Osteocyte (in vitro differentiated cells): ENCODE measurements around the gene TTC27. TPM values are rescaled to one million over a fixed set of nuclear protein-coding genes. Genes with fewer than 3 reads are reported as not detected.

ENCODE experiments used
- DNase-seq: peaks from one replicate; pipeline ENCODE4 v3.0.0; 2021; ENCODE audit warnings: mixed read lengths; ENCODE audit not compliant: unreplicated experiment; ENCODE audit errors: extremely low spot score
- H3K27ac Mint-ChIP-seq: one replicate; pipeline ENCODE4 v1.8.0; 2021; ENCODE audit warnings: mild to moderate bottlenecking, mixed read lengths; ENCODE audit not compliant: unreplicated experiment
- H3K27me3 Mint-ChIP-seq: one replicate; pipeline ENCODE4 v1.8.0; 2021; ENCODE audit warnings: mixed read lengths; ENCODE audit not compliant: unreplicated experiment
- H3K36me3 Mint-ChIP-seq: one replicate; pipeline ENCODE4 v1.8.0; 2021; ENCODE audit warnings: mixed read lengths; ENCODE audit not compliant: unreplicated experiment
- H3K4me1 Mint-ChIP-seq: one replicate; pipeline ENCODE4 v1.8.0; 2021; ENCODE audit warnings: mixed read lengths; ENCODE audit not compliant: unreplicated experiment
- H3K4me3 Mint-ChIP-seq: one replicate; pipeline ENCODE4 v1.8.0; 2021; ENCODE audit warnings: mild to moderate bottlenecking, moderate library complexity, mixed read lengths; ENCODE audit not compliant: unreplicated experiment
- H3K9me3 Mint-ChIP-seq: one replicate; pipeline ENCODE4 v1.8.0; 2021; ENCODE audit warnings: mixed read lengths; ENCODE audit not compliant: unreplicated experiment
- total RNA-seq: library from RNA; stranded (reverse); gene quantifications from 2 replicates; pipeline ENCODE4 v1.2.1, GENCODE V29; 2021
- TF ChIP-seq, protein P1 (sequence below): fragments of 200-600 bp; sonication (generic); IDR thresholded peaks from 2 replicates; pipeline ENCODE4 v1.5.0; 2021; ENCODE audit warnings: antibody characterized with exemption, mild to moderate bottlenecking, moderate library complexity

TTC27 gene
- total RNA-seq, 1 donor from 2014 or later, result 14.2 TPM

- no peaks in the 10 kb centered on the region for H3K9me3 Mint-ChIP-seq
- H3K4me1 Mint-ChIP-seq, result peaks cover 27% of the 10 kb centered on the region
- H3K36me3 Mint-ChIP-seq, result peaks cover 9% of the 10 kb centered on the region
- H3K27ac Mint-ChIP-seq, result peak overlapping the region; percentile 23
- no peak overlapping the region for H3K4me3 Mint-ChIP-seq
- TF ChIP-seq, protein P1, sequence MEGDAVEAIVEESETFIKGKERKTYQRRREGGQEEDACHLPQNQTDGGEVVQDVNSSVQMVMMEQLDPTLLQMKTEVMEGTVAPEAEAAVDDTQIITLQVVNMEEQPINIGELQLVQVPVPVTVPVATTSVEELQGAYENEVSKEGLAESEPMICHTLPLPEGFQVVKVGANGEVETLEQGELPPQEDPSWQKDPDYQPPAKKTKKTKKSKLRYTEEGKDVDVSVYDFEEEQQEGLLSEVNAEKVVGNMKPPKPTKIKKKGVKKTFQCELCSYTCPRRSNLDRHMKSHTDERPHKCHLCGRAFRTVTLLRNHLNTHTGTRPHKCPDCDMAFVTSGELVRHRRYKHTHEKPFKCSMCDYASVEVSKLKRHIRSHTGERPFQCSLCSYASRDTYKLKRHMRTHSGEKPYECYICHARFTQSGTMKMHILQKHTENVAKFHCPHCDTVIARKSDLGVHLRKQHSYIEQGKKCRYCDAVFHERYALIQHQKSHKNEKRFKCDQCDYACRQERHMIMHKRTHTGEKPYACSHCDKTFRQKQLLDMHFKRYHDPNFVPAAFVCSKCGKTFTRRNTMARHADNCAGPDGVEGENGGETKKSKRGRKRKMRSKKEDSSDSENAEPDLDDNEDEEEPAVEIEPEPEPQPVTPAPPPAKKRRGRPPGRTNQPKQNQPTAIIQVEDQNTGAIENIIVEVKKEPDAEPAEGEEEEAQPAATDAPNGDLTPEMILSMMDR, result no peak
- DNase-seq, result no peak
- H3K27me3 Mint-ChIP-seq, result no peaks in the 10 kb centered on the region
Observed at GRCh38 chr2:32756074-32756727, 128.4 kb downstream of the TTC27 start.

DNA sequence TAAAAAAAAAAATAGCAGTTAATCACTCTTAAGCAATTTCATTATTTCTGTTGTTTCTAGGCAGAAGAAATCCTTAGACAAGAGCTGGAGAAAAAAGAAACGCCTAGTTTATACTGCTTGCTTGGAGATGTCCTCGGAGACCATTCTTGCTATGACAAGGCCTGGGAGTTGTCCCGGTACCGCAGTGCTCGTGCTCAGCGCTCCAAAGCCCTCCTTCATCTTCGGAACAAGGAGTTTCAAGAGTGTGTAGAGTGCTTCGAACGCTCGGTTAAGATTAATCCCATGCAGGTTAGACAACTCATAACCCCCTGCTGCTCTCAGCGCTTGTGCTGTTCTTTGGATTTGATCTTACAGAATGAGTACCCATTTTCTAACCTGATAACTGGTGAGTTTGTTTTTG is 130.4 kb downstream of the TTC27 start:
- Mint-ChIP-seq H3K4me3 (no peak overlapping the region), H3K36me3 (peaks cover 20% of the 10 kb centered on the region), H3K27ac (no peak overlapping the region), H3K27me3 (no peaks in the 10 kb centered on the region), H3K4me1 (peaks cover 11% of the 10 kb centered on the region), H3K9me3 (no peaks in the 10 kb centered on the region)
- TF ChIP-seq, protein P1, result no peak
- DNase-seq, result no peak

- TF ChIP-seq, protein P1, result no peak
- Mint-ChIP-seq H3K36me3 (peaks cover 24% of the 10 kb centered on the region), H3K4me3 (no peak overlapping the region), H3K9me3 (no peaks in the 10 kb centered on the region), H3K27ac (no peak overlapping the region), H3K4me1 (peaks cover 11% of the 10 kb centered on the region), H3K27me3 (no peaks in the 10 kb centered on the region)
- no peak for DNase-seq
Observed at GRCh38 chr2:32760628-32761027, 132.8 kb downstream of the TTC27 start.

- no peaks in the 10 kb centered on the region for H3K27me3 Mint-ChIP-seq
- H3K27ac Mint-ChIP-seq, result no peak overlapping the region
- H3K9me3 Mint-ChIP-seq, result no peaks in the 10 kb centered on the region
- H3K4me3 Mint-ChIP-seq, result no peak overlapping the region
- H3K4me1 Mint-ChIP-seq, result peaks cover 6% of the 10 kb centered on the region
- DNase-seq, result no peak
- TF ChIP-seq, protein P1, result no peak
- peaks cover 8% of the 10 kb centered on the region for H3K36me3 Mint-ChIP-seq
Observed at GRCh38 chr2:32768387-32769174, 140.7 kb downstream of the TTC27 start.

- peaks cover 5% of the 10 kb centered on the region for H3K36me3 Mint-ChIP-seq
- DNase-seq, result no peak
- peaks cover 6% of the 10 kb centered on the region for H3K4me1 Mint-ChIP-seq
- H3K27ac Mint-ChIP-seq, result no peak overlapping the region
- no peaks in the 10 kb centered on the region for H3K9me3 Mint-ChIP-seq
- no peak overlapping the region for H3K4me3 Mint-ChIP-seq
- no peaks in the 10 kb centered on the region for H3K27me3 Mint-ChIP-seq
- TF ChIP-seq, protein P1, result no peak
Observed at GRCh38 chr2:32770360-32770759, 142.5 kb downstream of the TTC27 start.
